GM21528 (cell line): ENCODE results near the gene HDHD3.
"Not testable (repeated sequence)": the region's sequence is repeated elsewhere in the genome, so short reads cannot be mapped to it uniquely, and the experiment has no call there.

Experiments
- ATAC-seq: cut with Tn5 transposase; IDR thresholded peaks from one replicate; pipeline ENCODE4 v1.9.1; 2021; ENCODE audit warnings: mild to moderate bottlenecking, moderate library complexity; ENCODE audit not compliant: unreplicated experiment, low FRiP score

Gene HDHD3

GRCh38 chr9:113390192-113390960, 13.6 kb upstream of the HDHD3 start:
- no peak for ATAC-seq

GRCh38 chr9:113389451-113389850, 12.7 kb upstream of the HDHD3 start:
- no peak for ATAC-seq

GRCh38 chr9:113388833-113389232, 12.0 kb upstream of the HDHD3 start:
- no peak for ATAC-seq

- no peak for ATAC-seq
These were observed 10.9 kb upstream of the HDHD3 start for GRCh38 chr9:113387560-113388230.

GRCh38 chr9:113386571-113387393, 10.0 kb upstream of the HDHD3 start:
- no peak for ATAC-seq

GRCh38 chr9:113381909-113382411, 5.2 kb upstream of the HDHD3 start:
- no peak for ATAC-seq

- ATAC-seq: not testable (repeated sequence)
These were observed 4.7 kb upstream of the HDHD3 start for GRCh38 chr9:113381441-113381840.

GRCh38 chr9:113380869-113381378, 4.1 kb upstream of the HDHD3 start:
- peak; percentile 42 for ATAC-seq

GRCh38 chr9:113379829-113380210, 3.0 kb upstream of the HDHD3 start:
- ATAC-seq: not testable (repeated sequence)

GRCh38 chr9:113379094-113379828, 2.5 kb upstream of the HDHD3 start:
- ATAC-seq: not testable (repeated sequence)

- no peak for ATAC-seq
These were observed 1.4 kb downstream of the HDHD3 start for GRCh38 chr9:113375057-113376023.

GRCh38 chr9:113373676-113374392, 3.0 kb downstream of the HDHD3 start:
- ATAC-seq: no peak

GRCh38 chr9:113373256-113373655, 3.5 kb downstream of the HDHD3 start:
- no peak for ATAC-seq

- ATAC-seq: no peak
These were observed 4.7 kb downstream of the HDHD3 start for GRCh38 chr9:113372059-113372458.

- ATAC-seq: no peak
These were observed 5.9 kb downstream of the HDHD3 start for GRCh38 chr9:113370806-113371325.

- no peak for ATAC-seq
These were observed 7.0 kb downstream of the HDHD3 start for GRCh38 chr9:113369855-113370140.

- no peak for ATAC-seq
These were observed 7.6 kb downstream of the HDHD3 start for GRCh38 chr9:113368982-113369854.
